Endothelial cell of umbilical vein (primary cell): ENCODE measurements around the gene ROCK2. TPM values are rescaled to one million over a fixed set of nuclear protein-coding genes. Genes with fewer than 3 reads are reported as not detected.
A peak's percentile ranks its signal among the peaks of the same experiment; 100 is the strongest.

Source experiments
- BruUV-seq: library from RNA; stranded (reverse); fragments of 400-500 nt; replicated peaks from 2 replicates; lab custom pipeline; 2021; lab: Mats Ljungman, UMichigan
- CTCF ChIA-PET: fragments of 300-600, 350-600 bp; sonication (Branson Sonifier 250); formaldehyde crosslinking; loops from one replicate; lab custom pipeline; 2021; ENCODE audit warnings: antibody characterized with exemption, inconsistent platforms; lab: Charles Lee
- POLR2A ChIA-PET: fragments of 300-600, 350-600 bp; sonication (Branson Sonifier 250); formaldehyde crosslinking; loops from one replicate; lab custom pipeline; 2021; ENCODE audit warnings: antibody characterized with exemption, inconsistent platforms; lab: Charles Lee
- DNase-seq: peaks from one replicate; pipeline ENCODE4 v3.0.0-alpha.2; 2011; ENCODE audit warnings: low read depth, low spot score
- FAIRE-seq: peaks from 2 replicates; lab custom pipeline; 2011; peaks lifted over from hg19 to GRCh38; lab: Jason Lieb, UNC
- H2AFZ ChIP-seq: 2 replicates; pipeline ENCODE4 v1.6.0; 2012; ENCODE audit warnings: low read depth, low read length, control low read depth, inconsistent platforms
- H3K27ac ChIP-seq: 2 replicates; pipeline ENCODE4 v1.5.1; 2011; ENCODE audit warnings: low read depth, mild to moderate bottlenecking, control low read depth, low read length, moderate library complexity; ENCODE audit not compliant: insufficient read depth
- H3K27me3 ChIP-seq, 2 experiments: 2 replicates each; pipeline versions ENCODE4 v1.6.0 to v1.6.1; 2011; ENCODE audit warnings: low read length in 2 of 2, mixed read lengths in 1 of 2; ENCODE audit not compliant: control insufficient read depth in 2 of 2, insufficient read depth in 2 of 2
- H3K36me3 ChIP-seq, 2 experiments: 2 replicates in 1 of 2; 3 replicates in 1 of 2; pipeline ENCODE4 v1.5.1; 2011; ENCODE audit warnings: low read length in 2 of 2, mild to moderate bottlenecking in 1 of 2, moderate library complexity in 1 of 2; ENCODE audit not compliant: control insufficient read depth in 2 of 2, insufficient read depth in 2 of 2; ENCODE audit errors: extremely low read depth in 1 of 2
- H3K4me1 ChIP-seq: 3 replicates; pipeline ENCODE4 v1.5.1; 2011; ENCODE audit warnings: mild to moderate bottlenecking, low read length; ENCODE audit not compliant: control insufficient read depth, insufficient read depth; ENCODE audit errors: extremely low read depth
- H3K4me2 ChIP-seq: 2 replicates; pipeline ENCODE4 v1.6.1; 2011; ENCODE audit warnings: low read length, control low read depth, mixed read lengths; ENCODE audit not compliant: insufficient read depth
- H3K4me3 ChIP-seq, 3 experiments: fragments of 200-600 bp in 1 of 3; sonication (generic), shearing (Covaris generic) in 1 of 3; replicated peaks in 1 of 3; 2 replicates each; pipeline ENCODE4 v1.5.1; 2011 to 2016; ENCODE audit warnings: control low read depth in 3 of 3, low read length in 3 of 3, mild to moderate bottlenecking in 2 of 3, inconsistent platforms in 1 of 3, low read depth in 1 of 3, moderate library complexity in 1 of 3; ENCODE audit not compliant: insufficient read depth in 1 of 3
- H3K79me2 ChIP-seq: 2 replicates; pipeline ENCODE4 v1.6.0; 2012; ENCODE audit warnings: low read length, inconsistent platforms; ENCODE audit not compliant: control insufficient read depth, insufficient read depth
- H3K9ac ChIP-seq: replicated peaks from 2 replicates; pipeline ENCODE3; 2011; ENCODE audit warnings: low read length, control low read depth; ENCODE audit not compliant: insufficient read depth; ENCODE audit errors: extremely low read depth
- H3K9me1 ChIP-seq: replicated peaks from 3 replicates; pipeline ENCODE4 v1.6.0; 2011; ENCODE audit warnings: mild to moderate bottlenecking, low read length; ENCODE audit not compliant: control insufficient read depth, insufficient read depth; ENCODE audit errors: extremely low read depth
- H3K9me3 ChIP-seq: replicated peaks from 2 replicates; pipeline ENCODE4 v1.5.1; 2012; ENCODE audit warnings: low read length, inconsistent platforms; ENCODE audit not compliant: control insufficient read depth, insufficient read depth
- H4K20me1 ChIP-seq: replicated peaks from 2 replicates; pipeline ENCODE3; 2011; ENCODE audit warnings: mild to moderate bottlenecking, low read length; ENCODE audit not compliant: control insufficient read depth, insufficient read depth; ENCODE audit errors: extremely low read depth
- EZH2 ChIP-seq: IDR thresholded peaks from 2 replicates; pipeline ENCODE4 v1.6.1; 2012; ENCODE audit warnings: borderline replicate concordance, low read depth, mild to moderate bottlenecking, moderate library complexity, low read length, inconsistent platforms; ENCODE audit not compliant: severe bottlenecking
- GATA2 ChIP-seq: IDR thresholded peaks from 2 replicates; pipeline ENCODE4 v1.7.0; 2011; ENCODE audit warnings: low read depth, mild to moderate bottlenecking, moderate library complexity, mixed read lengths, low read length; ENCODE audit not compliant: insufficient read length, insufficient read depth
- JUN ChIP-seq: IDR thresholded peaks from 2 replicates; pipeline ENCODE4 v1.6.1; 2011; ENCODE audit warnings: borderline replicate concordance, low read depth; ENCODE audit not compliant: insufficient read length, insufficient read depth
- MYC ChIP-seq: IDR thresholded peaks from one replicate; pipeline ENCODE4 v1.6.1; 2011; ENCODE audit warnings: mild to moderate bottlenecking, low read depth, low read length
- POLR2A ChIP-seq: IDR thresholded peaks from 2 replicates; pipeline ENCODE4 v1.6.1; 2012; ENCODE audit warnings: low read depth, mild to moderate bottlenecking, control low read depth, low read length
- POLR2AphosphoS5 ChIP-seq: IDR thresholded peaks from 2 replicates; pipeline ENCODE4 v1.6.1; 2012; ENCODE audit warnings: low read depth, mild to moderate bottlenecking, control low read depth, low read length, moderate library complexity; ENCODE audit not compliant: insufficient read depth
- dilution Hi-C: fragments of 300-500 bp; cut with MboI; formaldehyde crosslinking; loops from one replicate; pipeline ENCODE4 v1.15.0; 2019; ENCODE audit warnings: low sequenced_read_pairs; ENCODE audit not compliant: extremely low pct_ligation_motif_present
- intact Hi-C: fragments of 100-400 bp; cut with micrococcal nuclease; formaldehyde crosslinking; loops from one replicate; pipeline ENCODE4 v1.10.0; 2022
- polyA plus RNA-seq, 4 experiments: library from polyadenylated mRNA; depleted of rRNA in 3 of 4; stranded (reverse) in 3 of 4; unstranded in 1 of 4; fragments of >200 nt; gene quantifications; 2 replicates each; pipeline versions ENCODE4 v1.2.1 to v1.2.3, GENCODE V29; 2011 to 2012; ENCODE audit warnings: missing spikeins in 1 of 4
- total RNA-seq: library from RNA; stranded (reverse); gene quantifications from 2 replicates; pipeline ENCODE4 v1.2.3, GENCODE V29; 2021
- TF ChIP-seq, protein P1 (sequence below), 2 donors: IDR thresholded peaks; 1 replicate in 1 of 2; 2 replicates in 1 of 2; pipeline ENCODE4 v1.5.1; 2011; ENCODE audit warnings: low read length in 2 of 2, mild to moderate bottlenecking in 2 of 2, moderate library complexity in 2 of 2, control low read depth in 1 of 2, inconsistent platforms in 1 of 2, low read depth in 1 of 2; ENCODE audit not compliant: insufficient read depth in 1 of 2; ENCODE audit errors: extremely low read depth in 1 of 2
- TF ChIP-seq, protein P2 (sequence below): IDR thresholded peaks from 2 replicates; pipeline ENCODE4 v1.6.1; 2011; ENCODE audit not compliant: insufficient read depth, insufficient read length

Gene ROCK2
- total and polyA plus RNA-seq, 2 donors (not counting 3 experiments of a cell fraction or from before 2014, with no cell fraction given): 5.2 to 56.5 TPM

DNA sequence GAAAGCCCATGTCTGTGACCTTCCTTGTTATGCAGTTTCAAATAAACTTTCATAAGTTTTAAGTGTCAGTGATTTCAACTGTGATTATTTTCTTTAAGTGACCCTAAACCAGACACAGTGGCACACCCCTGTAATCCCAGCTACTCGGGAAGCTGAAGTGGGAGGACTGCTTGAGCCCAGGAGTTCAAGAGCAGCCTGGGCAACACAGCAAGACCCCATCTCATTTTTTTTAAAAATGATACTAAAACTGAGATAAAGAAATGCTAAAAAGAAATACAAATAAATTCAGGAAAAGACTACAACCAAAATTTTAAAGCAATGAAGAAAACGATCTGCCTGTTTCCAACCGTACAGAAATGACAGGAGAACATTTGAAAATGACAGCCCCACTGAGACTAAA, 54.2 kb downstream of the ROCK2 start:
- ChIA-PET CTCF (no interaction called here), POLR2A (no interaction called here)
- FAIRE-seq (no peak), DNase-seq (no peak)
- TF ChIP-seq EZH2 (no peak), POLR2A (no peak), GATA2 (no peak), MYC (no peak), POLR2AphosphoS5 (no peak)
- TF ChIP-seq, protein P1, sequence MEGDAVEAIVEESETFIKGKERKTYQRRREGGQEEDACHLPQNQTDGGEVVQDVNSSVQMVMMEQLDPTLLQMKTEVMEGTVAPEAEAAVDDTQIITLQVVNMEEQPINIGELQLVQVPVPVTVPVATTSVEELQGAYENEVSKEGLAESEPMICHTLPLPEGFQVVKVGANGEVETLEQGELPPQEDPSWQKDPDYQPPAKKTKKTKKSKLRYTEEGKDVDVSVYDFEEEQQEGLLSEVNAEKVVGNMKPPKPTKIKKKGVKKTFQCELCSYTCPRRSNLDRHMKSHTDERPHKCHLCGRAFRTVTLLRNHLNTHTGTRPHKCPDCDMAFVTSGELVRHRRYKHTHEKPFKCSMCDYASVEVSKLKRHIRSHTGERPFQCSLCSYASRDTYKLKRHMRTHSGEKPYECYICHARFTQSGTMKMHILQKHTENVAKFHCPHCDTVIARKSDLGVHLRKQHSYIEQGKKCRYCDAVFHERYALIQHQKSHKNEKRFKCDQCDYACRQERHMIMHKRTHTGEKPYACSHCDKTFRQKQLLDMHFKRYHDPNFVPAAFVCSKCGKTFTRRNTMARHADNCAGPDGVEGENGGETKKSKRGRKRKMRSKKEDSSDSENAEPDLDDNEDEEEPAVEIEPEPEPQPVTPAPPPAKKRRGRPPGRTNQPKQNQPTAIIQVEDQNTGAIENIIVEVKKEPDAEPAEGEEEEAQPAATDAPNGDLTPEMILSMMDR (IDR thresholded peaks at IDR 0.05; ENCODE audit: extremely low read depth in 1 of 2, insufficient read depth in 1 of 2, low read depth in 1 of 2, low read length in 2 of 2): no peak
- no peak overlapping the region for H3K9ac ChIP-seq
- peaks cover 7% of the 10 kb centered on the region for H4K20me1 ChIP-seq
- H3K27ac ChIP-seq: no peak overlapping the region
- H3K9me1 ChIP-seq: no peaks in the 10 kb centered on the region
- peaks cover 80% of the 10 kb centered on the region for H3K79me2 ChIP-seq
- no TSS peak for BruUV-seq
- H3K9me3 ChIP-seq: no peaks in the 10 kb centered on the region
- no peak overlapping the region for H2AFZ ChIP-seq
- dilution Hi-C loops (no loop called here), intact Hi-C loops (loop anchor here (5.0 kb wide), 1 partner anchor 48 kb away; no protein-coding TSS in a partner anchor)
- peaks cover 35% of the 10 kb centered on the region for H3K4me1 ChIP-seq
- H3K36me3 ChIP-seq: peaks cover 0 to 3% of the 10 kb centered on the region in 2 experiments
- H3K27me3 ChIP-seq: no peaks in the 10 kb centered on the region
- H3K4me3 ChIP-seq: no peak overlapping the region
- no peak overlapping the region for H3K4me2 ChIP-seq

DNA sequence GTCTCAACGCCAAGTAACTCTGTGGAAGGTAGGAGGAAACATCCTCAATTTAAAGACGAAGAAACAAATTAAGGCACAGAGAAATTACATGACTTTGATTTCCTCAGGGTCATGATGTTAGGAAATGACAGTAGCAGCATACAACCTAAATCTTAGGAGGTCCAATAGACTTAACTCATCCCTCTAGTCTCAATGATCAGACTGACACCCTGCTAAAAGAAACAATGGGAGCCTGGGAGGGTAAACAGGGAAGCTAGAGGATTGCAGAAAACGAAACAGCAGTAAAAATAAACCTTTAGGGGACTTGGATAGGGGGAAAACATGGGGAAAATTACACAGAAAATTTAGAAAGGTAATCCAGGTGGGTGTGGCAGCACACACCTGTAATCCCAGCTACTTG, 56.0 kb downstream of the ROCK2 start:
- ChIA-PET POLR2A (no interaction called here), CTCF (interaction anchor here (1.0 to 1.7 kb wide), 4 partner anchors 9 to 156 kb away, joined by 3 to 4 read pairs (median 4); a partner anchor contains a TSS)
- no peak overlapping the region for H3K4me3 ChIP-seq
- no TSS peak for BruUV-seq
- peaks cover 32% of the 10 kb centered on the region for H3K4me1 ChIP-seq
- H3K9ac ChIP-seq: no peak overlapping the region
- peaks cover 7% of the 10 kb centered on the region for H4K20me1 ChIP-seq
- H3K27ac ChIP-seq: no peak overlapping the region
- H3K27me3 ChIP-seq: no peaks in the 10 kb centered on the region
- no peaks in the 10 kb centered on the region for H3K9me3 ChIP-seq
- FAIRE-seq (no peak), DNase-seq (peak; percentile 36)
- no peak overlapping the region for H2AFZ ChIP-seq
- dilution Hi-C loops (no loop called here), intact Hi-C loops (no loop called here)
- H3K36me3 ChIP-seq: peaks cover 0 to 3% of the 10 kb centered on the region in 2 experiments
- H3K9me1 ChIP-seq: no peaks in the 10 kb centered on the region
- TF ChIP-seq JUN (no peak), GATA2 (no peak), POLR2A (no peak), MYC (no peak), EZH2 (no peak)
- TF ChIP-seq, protein P1 (IDR thresholded peaks at IDR 0.05; ENCODE audit: extremely low read depth in 1 of 2, insufficient read depth in 1 of 2, low read depth in 1 of 2, low read length in 2 of 2): no peak
- TF ChIP-seq, protein P2, sequence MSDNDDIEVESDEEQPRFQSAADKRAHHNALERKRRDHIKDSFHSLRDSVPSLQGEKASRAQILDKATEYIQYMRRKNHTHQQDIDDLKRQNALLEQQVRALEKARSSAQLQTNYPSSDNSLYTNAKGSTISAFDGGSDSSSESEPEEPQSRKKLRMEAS: no peak
- peaks cover 68% of the 10 kb centered on the region for H3K79me2 ChIP-seq
- H3K4me2 ChIP-seq: no peak overlapping the region
